ENCODE measurements around the gene C2orf49. TPM values are rescaled to one million over a fixed set of nuclear protein-coding genes. Genes with fewer than 3 reads are reported as not detected.
A peak's percentile ranks its signal among the peaks of the same experiment; 100 is the strongest.

The C2orf49 gene
- total RNA-seq, 1 experiment from 2014 or later: 26.0 TPM

DNA sequence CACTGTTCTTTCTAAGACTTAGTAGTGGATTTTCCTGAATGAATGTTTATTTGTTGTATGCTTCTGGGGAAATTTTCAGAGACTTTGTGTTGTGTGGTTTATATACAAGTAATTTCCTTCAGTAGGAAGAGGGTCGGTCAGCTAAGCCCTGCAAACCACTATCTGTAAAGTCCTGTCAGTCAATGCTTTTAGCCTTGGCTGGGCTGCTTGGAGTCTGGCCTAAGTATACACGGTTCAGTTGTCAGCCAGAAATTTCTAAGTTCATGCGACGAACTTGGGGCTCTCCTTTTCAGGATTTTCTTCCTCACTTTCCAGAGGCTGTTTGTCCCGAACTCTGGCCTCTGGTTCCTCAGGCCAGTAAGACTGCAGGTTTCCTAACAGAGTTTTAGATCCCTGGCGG, 21.3 kb downstream of the C2orf49 start:
- no peak for DNase-seq (ENCODE audit: extremely low read depth, low read depth)

GRCh38 chr2:105361102-105361889, 24.0 kb downstream of the C2orf49 start:
- no peak for DNase-seq (ENCODE audit: extremely low read depth, low read depth)

DNA sequence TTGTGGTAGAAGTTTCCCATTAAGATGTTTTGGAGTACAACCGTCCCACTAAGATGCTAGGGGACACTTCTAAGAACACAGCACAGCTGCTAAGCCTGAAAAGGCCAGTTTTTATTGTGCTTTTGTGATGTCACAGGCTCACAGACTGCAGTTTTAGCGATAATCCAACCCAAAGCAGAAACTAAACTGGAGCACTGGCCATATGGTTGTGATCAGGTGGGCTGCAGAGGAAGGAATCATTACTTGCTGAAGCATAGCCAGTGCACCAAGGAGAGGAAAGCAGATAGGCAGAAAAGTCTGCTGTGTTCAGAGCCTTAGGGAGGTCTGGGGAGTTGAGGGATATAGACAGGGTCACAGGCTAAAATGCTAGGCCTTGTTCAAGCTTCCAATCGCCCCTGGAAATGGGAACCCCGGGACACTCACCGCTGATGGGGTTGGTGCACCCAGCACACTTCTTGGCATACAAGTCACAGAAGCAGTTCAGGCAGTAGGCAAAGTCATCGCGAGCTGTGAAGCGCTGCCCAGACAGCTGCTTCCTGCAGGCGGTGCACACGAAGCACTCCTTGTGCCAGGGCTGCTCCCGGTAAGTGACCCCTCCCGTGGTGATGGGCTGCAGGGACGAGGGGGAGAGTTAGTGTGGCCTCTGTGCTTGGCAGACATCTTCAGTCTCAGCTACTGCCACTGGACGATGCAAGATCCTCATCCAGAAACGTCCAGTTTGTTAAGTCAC, 25.7 kb downstream of the C2orf49 start:
- DNase-seq (ENCODE audit: extremely low read depth, low read depth): no peak

DNA sequence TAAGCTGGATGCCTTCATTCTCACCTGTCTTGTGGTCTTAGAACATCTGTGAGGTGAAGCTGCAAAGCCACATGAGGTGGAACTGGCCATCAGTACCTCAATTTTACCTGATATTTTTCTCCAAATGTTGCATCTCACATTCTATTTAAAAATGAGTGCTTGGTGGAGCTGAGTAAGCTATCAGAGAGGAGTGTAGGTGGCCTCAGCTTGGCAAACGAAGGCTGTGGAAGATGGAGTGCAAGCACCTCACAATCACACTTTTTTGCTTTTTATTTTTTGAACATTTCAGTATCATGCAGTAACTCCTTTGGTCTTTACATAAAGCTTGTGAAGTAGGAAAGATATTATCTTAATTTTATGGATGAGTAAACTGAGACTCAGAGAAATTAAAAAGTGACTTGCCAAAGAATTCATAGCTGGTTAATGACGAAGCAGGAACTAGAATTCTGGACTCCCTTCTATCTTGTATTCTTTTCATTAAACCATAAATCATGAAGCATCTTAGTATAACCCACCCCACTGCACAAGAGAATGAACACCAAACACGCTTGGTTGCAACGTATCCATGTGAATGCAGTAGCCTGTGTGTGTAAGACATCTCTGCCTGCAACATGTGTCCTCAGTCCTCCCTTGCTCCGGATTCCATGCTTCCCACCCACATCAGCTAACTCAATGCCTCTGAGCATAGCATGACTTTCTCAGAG, 27.2 kb downstream of the C2orf49 start:
- DNase-seq (ENCODE audit: extremely low read depth, low read depth): no peak

DNA sequence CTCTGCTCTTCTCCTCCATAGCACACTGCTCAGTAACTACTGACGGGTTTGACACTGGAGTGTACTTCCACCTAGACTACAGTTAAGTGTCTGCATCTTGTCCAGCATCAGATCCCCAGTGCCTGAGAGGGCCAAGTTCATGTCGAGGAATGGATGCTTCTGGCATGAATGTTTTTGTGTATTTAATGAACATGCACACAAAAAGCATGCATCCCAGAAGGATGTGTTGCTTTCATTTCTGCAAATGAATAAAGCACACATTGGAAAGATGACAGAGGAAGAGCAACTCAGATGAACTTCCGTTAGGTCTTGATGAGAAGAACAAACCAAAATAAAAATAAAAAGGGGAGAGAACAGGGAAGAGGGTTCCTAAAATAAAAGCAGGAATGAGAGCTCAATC, 27.9 kb downstream of the C2orf49 start:
- no peak for DNase-seq (ENCODE audit: extremely low read depth, low read depth)

- no peak for DNase-seq (ENCODE audit: extremely low read depth, low read depth)
These were observed 31.5 kb downstream of the C2orf49 start for GRCh38 chr2:105368759-105369408.

GRCh38 chr2:105369777-105370690, 32.7 kb downstream of the C2orf49 start:
- peak; percentile 82 for DNase-seq (ENCODE audit: extremely low read depth, low read depth)

DNA sequence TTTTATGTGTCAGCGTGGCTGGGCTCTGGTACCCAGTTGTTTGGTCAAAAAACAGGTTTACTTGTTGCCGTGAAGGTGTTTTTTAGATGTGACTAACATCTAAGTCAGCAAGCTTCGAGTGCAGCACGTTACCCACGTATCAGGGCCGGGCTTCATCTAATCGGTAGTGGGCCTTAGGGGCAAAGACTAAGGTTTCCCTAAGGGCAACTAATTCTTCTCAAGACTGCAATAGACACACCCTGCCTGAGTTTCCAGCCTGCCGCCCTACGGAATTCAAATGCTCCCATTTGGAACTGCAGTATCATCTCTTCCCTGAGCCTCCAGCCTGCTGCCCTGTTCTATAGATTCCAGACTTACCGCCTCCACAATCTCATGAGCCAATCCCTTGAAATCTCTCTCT, 33.8 kb downstream of the C2orf49 start:
- no peak for DNase-seq (ENCODE audit: extremely low read depth, low read depth)

- no peak for DNase-seq (ENCODE audit: extremely low read depth, low read depth)
These were observed 34.5 kb downstream of the C2orf49 start for GRCh38 chr2:105371810-105372209.

DNA sequence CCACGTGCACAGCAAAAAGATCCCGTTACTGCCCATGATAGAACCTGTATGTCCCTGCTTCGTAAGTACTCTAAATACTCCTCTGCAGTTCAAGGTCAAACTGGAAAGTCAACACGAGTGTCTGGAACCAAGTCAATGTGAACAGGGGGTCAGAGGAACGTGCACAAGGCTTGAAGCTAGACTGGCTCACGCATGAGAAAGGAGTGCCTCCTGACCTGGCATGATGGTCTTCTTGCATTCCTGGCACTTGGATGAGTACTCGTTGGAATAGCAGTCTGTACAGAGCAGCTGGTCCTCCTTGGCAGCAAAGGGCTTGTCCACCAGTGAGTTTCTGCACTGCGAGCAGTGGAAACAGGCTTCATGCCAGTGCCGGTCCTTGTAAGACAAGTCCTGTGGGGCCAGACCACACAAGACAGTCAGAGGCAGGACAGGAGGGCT, 36.0 kb downstream of the C2orf49 start:
- no peak for DNase-seq (ENCODE audit: extremely low read depth, low read depth)

GRCh38 chr2:105373895-105374401, 36.6 kb downstream of the C2orf49 start:
- DNase-seq (ENCODE audit: extremely low read depth, low read depth): no peak

GRCh38 chr2:105375001-105375561, 37.7 kb downstream of the C2orf49 start:
- no peak for DNase-seq (ENCODE audit: extremely low read depth, low read depth)

- no peak for DNase-seq (ENCODE audit: extremely low read depth, low read depth)
These were observed 38.7 kb downstream of the C2orf49 start for GRCh38 chr2:105376010-105376409.

- DNase-seq (ENCODE audit: extremely low read depth, low read depth): no peak
These were observed 39.5 kb downstream of the C2orf49 start for GRCh38 chr2:105376789-105377240.

DNA sequence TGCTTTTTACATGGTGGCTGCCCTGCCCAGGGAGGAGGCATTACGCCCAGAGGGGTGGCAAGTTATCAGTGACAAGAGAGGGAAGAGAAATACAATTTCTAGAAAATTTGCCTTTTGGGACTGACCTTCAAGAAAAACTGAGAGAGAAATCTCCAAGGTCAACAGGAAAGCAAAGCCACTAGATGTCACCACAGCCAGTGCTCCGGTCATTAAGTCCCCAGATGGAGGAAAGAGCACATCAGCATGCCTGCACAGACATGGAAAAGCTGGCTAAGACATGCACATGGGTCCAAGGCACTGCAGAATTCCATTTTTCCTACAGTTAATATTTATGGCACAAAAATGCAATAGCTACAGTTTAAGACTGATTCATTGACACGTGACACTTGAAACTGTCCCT, 40.5 kb downstream of the C2orf49 start:
- DNase-seq (ENCODE audit: extremely low read depth, low read depth): no peak

DNA sequence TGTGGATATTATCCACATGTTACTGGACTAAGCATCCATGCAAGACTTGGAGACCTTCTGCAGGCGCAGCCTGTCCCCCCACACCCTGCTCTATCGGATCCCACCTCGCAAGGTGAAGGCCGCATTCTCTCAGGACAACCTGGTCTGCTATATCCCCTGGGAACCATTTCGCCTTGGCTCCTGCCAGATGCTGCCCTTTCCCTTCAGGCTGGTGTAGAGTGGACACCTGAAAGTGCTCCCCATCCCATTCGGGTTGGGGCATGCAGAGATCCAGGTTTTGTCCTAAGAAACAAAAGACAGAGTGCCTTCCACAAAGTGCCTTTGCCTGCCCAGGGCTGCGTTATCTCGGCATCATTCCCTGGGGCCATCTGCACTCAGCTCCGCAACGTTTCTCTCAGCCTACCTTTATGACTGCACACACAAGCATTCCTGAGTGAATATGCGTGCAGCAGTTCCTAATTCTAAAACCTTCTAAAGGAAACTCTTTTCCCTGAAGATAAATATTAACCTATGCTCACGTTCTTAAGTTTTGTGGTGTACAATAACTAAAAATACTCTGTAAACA, 41.0 kb downstream of the C2orf49 start:
- no peak for DNase-seq (ENCODE audit: extremely low read depth, low read depth)

DNA sequence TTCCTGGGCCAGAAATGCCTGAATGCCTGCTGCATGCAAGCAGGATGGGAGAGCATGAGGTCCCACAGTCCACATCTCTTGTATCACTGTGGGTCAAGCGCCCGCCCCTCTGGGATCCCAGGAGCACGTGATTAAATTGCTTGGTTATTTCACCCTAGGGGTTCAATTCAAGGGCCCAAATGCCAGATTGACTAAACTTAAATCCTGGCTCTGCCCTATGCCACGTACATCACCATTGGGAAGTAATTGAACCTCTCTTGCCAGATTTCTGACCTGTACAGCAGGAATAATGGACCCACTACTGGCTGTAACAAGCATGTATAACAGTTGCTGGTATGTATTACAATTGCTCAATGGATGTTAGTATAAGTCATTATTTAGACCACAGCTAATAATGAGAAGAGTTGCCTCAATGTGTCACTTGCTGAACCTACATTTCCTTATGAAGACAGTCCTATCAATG, 41.6 kb downstream of the C2orf49 start:
- DNase-seq (ENCODE audit: extremely low read depth, low read depth): no peak

GRCh38 chr2:105379741-105380186, 42.4 kb downstream of the C2orf49 start:
- no peak for DNase-seq (ENCODE audit: extremely low read depth, low read depth)

Data from NCI-H460 (cell line).